Gastroesophageal sphincter (tissue), 2 donors: ENCODE results near the gene FIGN.

Experiments
- POLR2A ChIP-seq, 2 donors: fragments of 450-650 bp; IDR thresholded peaks; one replicate each; pipeline ENCODE4 v1.6.1; 2017; ENCODE audit warnings: antibody characterized with exemption in 2 of 2, mild to moderate bottlenecking in 2 of 2, moderate library complexity in 1 of 2
- POLR2AphosphoS5 ChIP-seq: sonication (generic); formaldehyde crosslinking; IDR thresholded peaks from one replicate; pipeline ENCODE4 v1.6.1; 2017; ENCODE audit warnings: antibody characterized with exemption

- no peak for TF ChIP-seq POLR2A (IDR thresholded peaks at IDR 0.05)
- TF ChIP-seq POLR2AphosphoS5, result no peak
Measured at GRCh38 chr2:163630836-163631235, 105.0 kb downstream of the FIGN start.
